Muscle layer of colon (tissue), 2 donors: ENCODE results near the gene TRIOBP.
A peak's percentile ranks its signal among the peaks of the same experiment; 100 is the strongest.

Source experiments
- H3K27ac ChIP-seq: one replicate; pipeline ENCODE4 v1.7.0; 2013; ENCODE audit warnings: low read depth, mild to moderate bottlenecking, low read length, moderate library complexity
- H3K27me3 ChIP-seq, 2 donors: one replicate each; pipeline ENCODE4 v1.7.0; 2013; ENCODE audit warnings: low read length in 2 of 2, mild to moderate bottlenecking in 2 of 2; ENCODE audit not compliant: insufficient read depth in 2 of 2, control insufficient read depth in 1 of 2
- H3K36me3 ChIP-seq: one replicate; pipeline ENCODE4 v1.7.0; 2013; ENCODE audit warnings: mild to moderate bottlenecking, low read length; ENCODE audit not compliant: insufficient read depth
- H3K4me1 ChIP-seq: one replicate; pipeline ENCODE4 v1.7.0; 2013; ENCODE audit warnings: mild to moderate bottlenecking, low read length; ENCODE audit not compliant: insufficient read depth
- H3K4me3 ChIP-seq, 2 donors: one replicate each; pipeline ENCODE4 v1.7.0; 2013; ENCODE audit warnings: low read length in 2 of 2, low read depth in 1 of 2, mild to moderate bottlenecking in 1 of 2, moderate library complexity in 1 of 2
- H3K9ac ChIP-seq: one replicate; pipeline ENCODE4 v1.7.0; 2013; ENCODE audit warnings: low read length
- H3K9me3 ChIP-seq: one replicate; pipeline ENCODE4 v1.7.0; 2013; ENCODE audit warnings: mild to moderate bottlenecking, low read length
- donor health status: abdominal sarcoma.
- donor health status: Adenocarcinoma of cecum.

The TRIOBP gene

GRCh38 chr22:37806409-37807333 is 109.8 kb downstream of the TRIOBP start:
- peaks cover 43% of the 10 kb centered on the region for H3K4me1 ChIP-seq

DNA sequence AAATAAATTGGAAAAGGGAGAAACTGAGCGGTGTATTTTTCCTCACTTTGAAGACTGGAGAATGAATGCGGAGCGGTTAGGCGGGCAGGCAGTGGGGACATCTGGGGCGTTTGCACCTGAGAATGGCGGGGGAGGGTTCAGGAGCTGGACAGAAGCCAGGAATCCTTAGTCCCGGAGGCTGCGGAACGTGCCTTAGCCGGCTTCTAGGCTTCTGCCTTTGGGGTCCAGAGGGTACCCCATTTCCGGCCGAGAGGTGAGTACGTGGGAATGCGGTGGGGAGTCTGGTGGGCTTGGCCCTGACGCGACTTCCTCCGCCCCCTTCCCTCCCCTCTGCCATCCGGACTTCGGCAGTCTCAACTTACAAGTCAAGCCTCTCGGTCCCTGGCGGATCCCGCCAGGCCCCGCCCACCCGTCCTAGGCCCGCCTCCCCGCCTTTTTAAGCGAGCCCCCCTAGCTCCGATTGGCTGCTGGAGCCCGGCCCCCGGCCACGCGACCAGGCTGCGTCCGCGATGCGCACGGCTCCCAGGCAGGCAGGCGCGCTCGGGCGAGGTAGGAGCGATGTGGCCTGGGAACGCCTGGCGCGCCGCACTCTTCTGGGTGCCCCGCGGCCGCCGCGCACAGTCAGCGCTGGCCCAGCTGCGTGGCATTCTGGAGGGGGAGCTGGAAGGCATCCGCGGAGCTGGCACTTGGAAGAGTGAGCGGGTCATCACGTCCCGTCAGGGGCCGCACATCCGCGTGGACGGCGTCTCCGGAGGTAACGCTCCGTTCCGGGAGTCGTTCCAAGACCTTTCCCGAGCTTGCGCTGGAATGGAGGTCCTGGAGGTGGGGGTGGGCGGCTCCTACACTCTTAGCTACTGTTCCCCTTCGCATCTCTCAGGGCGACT is 110.8 kb downstream of the TRIOBP start, which contains the start of gene GCAT:
TSS of gene GCAT (plus strand) at position 525 of the 884 bp plus-strand sequence. CDS start at position 559, 34 bp downstream.
- no peaks in the 10 kb centered on the region for H3K36me3 ChIP-seq
- peak within 1 kb of the TSS; percentile 79 for H3K27ac ChIP-seq
- no peaks in the 10 kb centered on the region for H3K9me3 ChIP-seq
- no peaks in the 10 kb centered on the region for H3K27me3 ChIP-seq
- H3K4me3 ChIP-seq, result peak within 1 kb of the TSS; percentile 58 to 76
- H3K4me1 ChIP-seq, result peaks cover 38% of the 10 kb centered on the region
- peak within 1 kb of the TSS; percentile 90 for H3K9ac ChIP-seq

More at GRCh38 chr22:37806409-37807333, 109.8 kb downstream of the TRIOBP start:
- Histone ChIP-seq H3K27ac (peak overlapping the region; percentile 79), H3K9me3 (no peaks in the 10 kb centered on the region), H3K36me3 (no peaks in the 10 kb centered on the region), H3K4me3 (peak overlapping the region; percentile 58 to 67), H3K27me3 (no peaks in the 10 kb centered on the region), H3K9ac (peak overlapping the region; percentile 90)

DNA sequence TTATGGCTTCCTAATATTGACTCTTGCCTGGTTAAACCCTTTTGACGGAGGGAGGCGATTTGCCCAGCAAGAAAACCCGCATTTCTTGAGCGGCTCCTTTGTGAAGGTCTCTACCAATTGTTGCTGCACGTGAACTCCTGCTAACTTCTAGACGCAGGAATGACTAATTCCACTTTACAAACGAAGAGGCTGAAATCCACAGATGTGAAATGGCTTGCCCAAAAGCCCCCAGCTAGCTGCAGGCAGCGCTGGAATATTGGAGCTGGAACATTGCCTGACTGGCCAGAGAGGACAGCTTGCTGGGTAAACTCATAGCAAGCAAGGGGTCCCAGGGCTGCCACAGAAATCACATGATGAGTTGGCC is 111.4 kb downstream of the TRIOBP start:
- H3K9ac ChIP-seq, result peak overlapping the region; percentile 65
- no peaks in the 10 kb centered on the region for H3K9me3 ChIP-seq
- H3K27me3 ChIP-seq, result no peaks in the 10 kb centered on the region
- peak overlapping the region; percentile 79 for H3K27ac ChIP-seq
- peaks cover 32% of the 10 kb centered on the region for H3K4me1 ChIP-seq
- no peaks in the 10 kb centered on the region for H3K36me3 ChIP-seq
- H3K4me3 ChIP-seq, result peak overlapping the region; percentile 33 to 76

DNA sequence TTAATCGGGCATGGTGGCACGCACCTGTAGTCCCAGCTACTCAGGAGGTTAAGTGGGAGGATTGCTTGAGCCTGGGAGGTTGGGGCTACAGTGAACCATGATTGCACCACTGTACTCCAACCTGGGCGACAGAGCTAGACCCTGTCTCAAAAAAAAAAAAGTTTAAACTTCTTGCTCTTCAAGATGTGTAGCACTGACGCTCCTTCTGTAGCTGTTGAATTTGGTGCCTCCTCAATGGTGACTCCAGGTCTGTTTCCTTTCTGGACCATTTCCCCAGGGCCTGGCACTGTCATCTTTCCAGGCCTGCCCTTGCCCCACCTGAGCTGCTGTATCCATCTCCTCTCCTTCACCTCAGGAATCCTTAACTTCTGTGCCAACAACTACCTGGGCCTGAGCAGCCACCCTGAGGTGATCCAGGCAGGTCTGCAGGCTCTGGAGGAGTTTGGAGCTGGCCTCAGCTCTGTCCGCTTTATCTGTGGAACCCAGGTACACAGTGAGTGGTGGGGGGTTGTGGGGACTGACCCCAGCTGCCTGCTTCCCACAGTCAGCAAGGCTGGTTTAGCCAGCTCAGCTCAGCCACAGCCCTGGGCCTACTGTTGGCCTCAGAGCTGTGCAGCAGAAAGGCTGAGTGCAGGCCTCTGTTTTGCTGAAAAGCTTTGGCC is 113.0 kb downstream of the TRIOBP start:
- Histone ChIP-seq H3K27ac (no peak overlapping the region), H3K27me3 (no peaks in the 10 kb centered on the region), H3K4me3 (no peak overlapping the region), H3K9ac (no peak overlapping the region), H3K4me1 (peaks cover 22% of the 10 kb centered on the region), H3K9me3 (no peaks in the 10 kb centered on the region), H3K36me3 (no peaks in the 10 kb centered on the region)

DNA sequence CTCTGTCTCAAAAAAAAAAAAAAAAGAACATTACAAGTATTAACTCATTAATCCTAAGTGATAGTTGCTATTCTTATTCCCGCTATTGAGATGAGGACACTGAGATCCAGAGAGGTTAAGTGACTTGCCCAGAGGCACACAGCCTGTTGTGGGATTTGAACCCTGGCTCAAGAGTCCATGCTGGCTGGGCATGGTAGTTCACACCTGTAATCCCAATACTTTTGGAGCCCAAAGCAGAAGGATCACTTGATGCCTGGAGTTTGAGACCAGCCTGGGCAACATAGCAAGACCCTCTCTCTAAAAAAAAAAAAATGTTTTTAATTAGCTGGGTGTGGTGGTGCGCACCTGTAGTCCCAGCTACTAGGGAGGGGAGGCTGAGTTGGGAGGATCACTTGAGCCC is 115.0 kb downstream of the TRIOBP start:
- no peak overlapping the region for H3K27ac ChIP-seq
- H3K27me3 ChIP-seq, result no peaks in the 10 kb centered on the region

DNA sequence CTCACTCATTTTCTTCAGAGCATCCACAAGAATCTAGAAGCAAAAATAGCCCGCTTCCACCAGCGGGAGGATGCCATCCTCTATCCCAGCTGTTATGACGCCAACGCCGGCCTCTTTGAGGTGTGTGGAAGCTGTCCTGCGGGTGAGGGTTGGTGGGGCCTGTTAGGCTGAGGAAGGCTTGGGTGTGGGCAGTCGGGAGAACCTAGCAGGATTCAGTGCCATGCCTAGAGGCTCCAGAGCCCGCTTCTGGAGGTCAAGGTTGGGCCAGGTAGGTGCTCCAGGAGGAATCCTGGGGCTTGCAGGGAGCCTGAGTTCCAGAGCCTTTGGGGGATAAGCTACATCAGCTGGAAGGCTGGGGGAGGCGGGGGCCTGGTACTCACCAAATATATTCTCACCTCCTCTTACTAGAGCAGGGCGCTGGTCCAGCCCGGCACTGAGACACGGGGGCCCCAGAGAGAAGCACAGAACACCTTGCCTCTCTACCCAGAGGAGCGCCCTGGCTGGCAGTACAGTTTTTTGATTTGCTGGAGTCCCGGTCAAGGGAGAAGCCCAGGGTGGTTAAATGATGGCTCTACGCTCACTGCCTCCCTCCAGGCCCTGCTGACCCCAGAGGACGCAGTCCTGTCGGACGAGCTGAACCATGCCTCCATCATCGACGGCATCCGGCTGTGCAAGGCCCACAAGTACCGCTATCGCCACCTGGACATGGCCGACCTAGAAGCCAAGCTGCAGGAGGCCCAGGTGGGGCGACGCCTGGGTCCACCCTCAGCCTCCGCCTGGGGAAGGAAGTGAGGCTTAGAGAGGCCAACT is 116.2 kb downstream of the TRIOBP start:
- Histone ChIP-seq H3K9me3 (no peaks in the 10 kb centered on the region), H3K4me1 (peaks cover 9% of the 10 kb centered on the region), H3K27ac (no peak overlapping the region), H3K4me3 (no peak overlapping the region), H3K27me3 (no peaks in the 10 kb centered on the region), H3K36me3 (no peaks in the 10 kb centered on the region), H3K9ac (no peak overlapping the region)

More for the DNA sequence above, 115.0 kb downstream of the TRIOBP start:
- Histone ChIP-seq H3K4me3 (no peak overlapping the region), H3K36me3 (no peaks in the 10 kb centered on the region), H3K9me3 (no peaks in the 10 kb centered on the region), H3K9ac (no peak overlapping the region), H3K4me1 (peaks cover 7% of the 10 kb centered on the region)

GRCh38 chr22:37815593-37815992 is 118.7 kb downstream of the TRIOBP start:
- Histone ChIP-seq H3K9ac (no peak overlapping the region), H3K27me3 (peaks cover 0 to 11% of the 10 kb centered on the region in 2 donors), H3K4me1 (peaks cover 13% of the 10 kb centered on the region), H3K9me3 (no peaks in the 10 kb centered on the region), H3K36me3 (no peaks in the 10 kb centered on the region), H3K27ac (no peak overlapping the region), H3K4me3 (no peak overlapping the region)

DNA sequence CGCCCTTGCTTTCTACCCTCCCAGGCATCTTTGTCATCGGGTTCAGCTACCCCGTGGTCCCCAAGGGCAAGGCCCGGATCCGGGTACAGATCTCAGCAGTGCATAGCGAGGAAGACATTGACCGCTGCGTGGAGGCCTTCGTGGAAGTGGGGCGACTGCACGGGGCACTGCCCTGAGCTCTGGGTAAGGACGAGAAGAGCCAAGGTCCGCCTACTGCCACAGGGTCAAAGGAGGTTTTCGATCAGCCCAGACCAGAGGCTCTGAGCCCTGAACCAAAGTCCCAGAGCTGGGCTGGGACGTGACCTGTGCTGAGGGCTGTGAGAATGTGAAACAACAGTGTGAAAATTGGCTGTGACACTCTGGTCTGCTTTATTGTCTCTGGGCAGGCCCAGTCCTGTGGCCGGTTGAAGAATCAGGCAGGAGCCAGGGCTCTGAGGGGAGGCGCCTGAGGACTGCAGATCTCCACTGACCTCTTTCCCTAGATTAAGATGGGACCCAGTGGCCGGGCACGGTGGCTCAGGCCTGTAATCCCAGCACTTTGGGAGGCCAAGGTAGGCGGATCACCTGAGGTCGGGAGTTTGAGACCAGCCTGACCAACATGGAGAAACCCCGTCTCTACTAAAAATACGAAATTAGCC is 119.8 kb downstream of the TRIOBP start:
- Histone ChIP-seq H3K27ac (no peak overlapping the region), H3K9me3 (no peaks in the 10 kb centered on the region), H3K9ac (no peak overlapping the region)

GRCh38 chr22:37817705-37818408 is 121.0 kb downstream of the TRIOBP start:
- peaks cover 0 to 24% of the 10 kb centered on the region in 2 donors for H3K27me3 ChIP-seq
- H3K27ac ChIP-seq, result no peak overlapping the region
- H3K9me3 ChIP-seq, result no peaks in the 10 kb centered on the region
- peaks cover 13% of the 10 kb centered on the region for H3K4me1 ChIP-seq
- H3K4me3 ChIP-seq, result peak overlapping the region; percentile 54 to 66
- no peaks in the 10 kb centered on the region for H3K36me3 ChIP-seq
- no peak overlapping the region for H3K9ac ChIP-seq

More for the DNA sequence above, 119.8 kb downstream of the TRIOBP start:
- Histone ChIP-seq H3K36me3 (no peaks in the 10 kb centered on the region), H3K27me3 (peaks cover 0 to 12% of the 10 kb centered on the region in 2 donors), H3K4me1 (peaks cover 13% of the 10 kb centered on the region), H3K4me3 (no peak overlapping the region)
